Liver (tissue), 3 donors: Measurements from ENCODE around the gene ZNF816.

Experiments used
- EGR1 ChIP-seq, 2 donors: IDR thresholded peaks; 2 replicates each; pipeline ENCODE4 v1.6.1; 2016 to 2018; ENCODE audit warnings: antibody characterized with exemption in 2 of 2, low read depth in 2 of 2
- HNF4G ChIP-seq: IDR thresholded peaks from 2 replicates; pipeline ENCODE4 v1.6.1; 2016; ENCODE audit warnings: antibody characterized with exemption
- SP1 ChIP-seq: IDR thresholded peaks from 2 replicates; pipeline ENCODE4 v1.6.1; 2018; ENCODE audit warnings: antibody characterized with exemption, mild to moderate bottlenecking
- YY1 ChIP-seq: IDR thresholded peaks from 2 replicates; pipeline ENCODE4 v1.6.1; 2016; ENCODE audit warnings: antibody characterized with exemption, mild to moderate bottlenecking
- TF ChIP-seq, protein P1 (sequence below): fragments of 150-350 bp; IDR thresholded peaks from 2 replicates; pipeline ENCODE4 v1.5.1; 2017; ENCODE audit warnings: improper control_type of control experiment, low read depth, low read length; ENCODE audit not compliant: missing input control
- donor health status: healthy.
- donor health status: healthy.

DNA sequence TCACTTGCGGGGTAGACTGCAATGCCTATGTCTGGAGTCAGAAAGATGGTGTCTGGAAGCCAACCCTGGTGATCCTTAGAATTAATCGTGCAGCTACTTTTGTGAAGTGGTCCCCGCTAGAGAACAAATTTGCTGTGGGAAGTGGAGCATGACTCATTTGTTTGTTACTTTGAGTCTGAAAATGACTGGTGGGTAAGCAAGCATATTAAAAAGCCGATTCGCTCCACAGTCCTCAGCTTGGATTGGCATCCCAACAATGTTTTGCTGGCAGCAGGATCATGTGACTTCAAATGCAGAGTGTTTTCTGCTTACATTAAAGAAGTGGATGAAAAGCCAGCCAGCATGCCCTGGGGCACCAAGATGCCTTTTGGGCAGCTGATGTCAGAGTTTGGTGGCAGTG, 41.6 kb upstream of the ZNF816 start:
- TF ChIP-seq, protein P1, sequence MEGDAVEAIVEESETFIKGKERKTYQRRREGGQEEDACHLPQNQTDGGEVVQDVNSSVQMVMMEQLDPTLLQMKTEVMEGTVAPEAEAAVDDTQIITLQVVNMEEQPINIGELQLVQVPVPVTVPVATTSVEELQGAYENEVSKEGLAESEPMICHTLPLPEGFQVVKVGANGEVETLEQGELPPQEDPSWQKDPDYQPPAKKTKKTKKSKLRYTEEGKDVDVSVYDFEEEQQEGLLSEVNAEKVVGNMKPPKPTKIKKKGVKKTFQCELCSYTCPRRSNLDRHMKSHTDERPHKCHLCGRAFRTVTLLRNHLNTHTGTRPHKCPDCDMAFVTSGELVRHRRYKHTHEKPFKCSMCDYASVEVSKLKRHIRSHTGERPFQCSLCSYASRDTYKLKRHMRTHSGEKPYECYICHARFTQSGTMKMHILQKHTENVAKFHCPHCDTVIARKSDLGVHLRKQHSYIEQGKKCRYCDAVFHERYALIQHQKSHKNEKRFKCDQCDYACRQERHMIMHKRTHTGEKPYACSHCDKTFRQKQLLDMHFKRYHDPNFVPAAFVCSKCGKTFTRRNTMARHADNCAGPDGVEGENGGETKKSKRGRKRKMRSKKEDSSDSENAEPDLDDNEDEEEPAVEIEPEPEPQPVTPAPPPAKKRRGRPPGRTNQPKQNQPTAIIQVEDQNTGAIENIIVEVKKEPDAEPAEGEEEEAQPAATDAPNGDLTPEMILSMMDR: no peak
- no peak for TF ChIP-seq YY1
- TF ChIP-seq EGR1 (IDR thresholded peaks at IDR 0.05; ENCODE audit: low read depth in 2 of 2): no peak
- TF ChIP-seq SP1: no peak
- no peak for TF ChIP-seq HNF4G
